ENCODE measurements around the gene CUX1. TPM values are rescaled to one million over a fixed set of nuclear protein-coding genes. Genes with fewer than 3 reads are reported as not detected.

Gene CUX1
- polyA plus RNA-seq, 10 donors = 32.2 to 51.8 (median 40.3) TPM

GRCh38 chr7:101890749-101891523 is 73.5 kb downstream of the CUX1 start:
- DNase-seq = no peak

- DNase-seq = no peak
Measured at GRCh38 chr7:101891936-101892640, 74.7 kb downstream of the CUX1 start.

- DNase-seq = no peak
Measured at GRCh38 chr7:101893341-101894082, 76.1 kb downstream of the CUX1 start.

- no peak for DNase-seq
Measured at GRCh38 chr7:101896316-101896715, 78.9 kb downstream of the CUX1 start.

- no peak for DNase-seq
Measured at GRCh38 chr7:101896941-101897340, 79.5 kb downstream of the CUX1 start.

GRCh38 chr7:101898106-101898505 is 80.7 kb downstream of the CUX1 start:
- peak in 1 of 3 donors; percentile 37 for DNase-seq

- no peak for DNase-seq
Measured at GRCh38 chr7:101899616-101900015, 82.2 kb downstream of the CUX1 start.

- DNase-seq = no peak
Measured at GRCh38 chr7:101900103-101900502, 82.7 kb downstream of the CUX1 start.

- DNase-seq = peak in 2 of 3 donors; percentile 56 to 59
Measured at GRCh38 chr7:101901661-101902491, 84.5 kb downstream of the CUX1 start.

GRCh38 chr7:101902680-101903514 is 85.5 kb downstream of the CUX1 start:
- no peak for DNase-seq

GRCh38 chr7:101903515-101903868 is 86.1 kb downstream of the CUX1 start:
- DNase-seq = no peak

- DNase-seq = no peak
Measured at GRCh38 chr7:101904019-101904418, 86.6 kb downstream of the CUX1 start.

GRCh38 chr7:101905203-101905865 is 87.9 kb downstream of the CUX1 start:
- DNase-seq = no peak

GRCh38 chr7:101906291-101907240 is 89.1 kb downstream of the CUX1 start:
- no peak for DNase-seq

GRCh38 chr7:101910991-101911799 is 93.8 kb downstream of the CUX1 start:
- DNase-seq = no peak

GRCh38 chr7:101911800-101912715 is 94.6 kb downstream of the CUX1 start:
- DNase-seq = no peak

- DNase-seq = no peak
Measured at GRCh38 chr7:101912716-101913110, 95.3 kb downstream of the CUX1 start.

Measured in muscle of back (tissue), 11 donors.